Measurements from ENCODE around the gene PRIMPOL. TPM values are rescaled to one million over a fixed set of nuclear protein-coding genes. Genes with fewer than 3 reads are reported as not detected.

PRIMPOL gene
- total and polyA plus RNA-seq, 9 of the 15 experiments (the other 6 are each of a cell fraction or from before 2014, with no cell fraction given) = 11.0 to 32.0 (median 16.1) TPM

- TF ChIP-seq EZH2 (IDR thresholded peaks at IDR 0.05; ENCODE audit: borderline replicate concordance, low read depth, low read length) = no peak
- TF ChIP-seq KHSRP (IDR thresholded peaks at IDR 0.05) = no peak
- no peak for TF ChIP-seq ATF3 (IDR thresholded peaks at IDR 0.05)
- no peak for TF ChIP-seq ATF3 (CRISPR knock-in tag; conservative IDR thresholded peaks at IDR 0.05)
- no peak for TF ChIP-seq ZBTB43 (CRISPR knock-in tag; IDR thresholded peaks at IDR 0.05)
- no peak for TF ChIP-seq GABPB1 (CRISPR knock-in tag; IDR thresholded peaks at IDR 0.05)
These were observed 4.8 kb upstream of the PRIMPOL start (continued) for GRCh38 chr4:184644553-184645307.

GRCh38 chr4:184645904-184646610, 3.5 kb upstream of the PRIMPOL start:
- in situ Hi-C loops (cut with MboI) = no loop called here
- no peak for DNase-seq (ENCODE audit: extremely low read depth in 1 of 4, low spot score in 3 of 4)
- ATAC-seq = no peak
- ChIA-PET POLR2A (no interaction called here), CTCF (ENCODE audit: low intra/inter-chr PET ratio) (no interaction called here)
- H2AFZ ChIP-seq (ENCODE audit: low read depth, low read length) = no peak overlapping the region
- H3K4me3 ChIP-seq = no peak overlapping the region
- no TSS peak for BruUV-seq (replicated peaks)
- H3K36me3 ChIP-seq (ENCODE audit: control insufficient read depth, insufficient read depth, low read length) = peaks cover 49% of the 10 kb centered on the region
- H3K9me3 ChIP-seq (replicated peaks; ENCODE audit: control insufficient read depth, insufficient read depth, low read depth, low read length) = no peaks in the 10 kb centered on the region
- intact Hi-C loops (cut with micrococcal nuclease) = loop anchor here (5.0 to 10.0 kb wide), 2 partner anchors 359 to 384 kb away; no protein-coding TSS in a partner anchor
- H4K20me1 ChIP-seq (replicated peaks; ENCODE audit: control insufficient read depth, insufficient read depth, low read length) = peaks cover 7% of the 10 kb centered on the region; the same call in 1 of the 2 replicates
- H3K9me1 ChIP-seq (ENCODE audit: control insufficient read depth, insufficient read depth, low read length) = no peaks in the 10 kb centered on the region
- WGBS (ENCODE audit: insufficient coverage, low coverage, missing lambda C conversion rate) = 70% methylated on average over 6 of the region's 6 CpGs
- H3K9ac ChIP-seq (ENCODE audit: insufficient read depth in 1 of 2, low read depth in 2 of 2, low read length in 2 of 2) = no peak overlapping the region
- peak; percentile 32 for FAIRE-seq
- no peaks in the 10 kb centered on the region for H3K27me3 ChIP-seq (ENCODE audit: control insufficient read depth in 2 of 2, insufficient read depth in 2 of 2, low read length in 2 of 2)
- peaks cover 73% of the 10 kb centered on the region for H3K79me2 ChIP-seq (ENCODE audit: control insufficient read depth, insufficient read depth, low read length)
- H3K27ac ChIP-seq (ENCODE audit: extremely low read depth, low read depth, low read length) = no peak overlapping the region
- H3K4me2 ChIP-seq (ENCODE audit: insufficient read depth, low read length) = no peak overlapping the region
- peaks cover 17 to 19% of the 10 kb centered on the region in 2 experiments for H3K4me1 ChIP-seq (replicated peaks in 1 of 2; ENCODE audit: control insufficient read depth in 2 of 2, insufficient read depth in 2 of 2, low read length in 2 of 2)
- TF ChIP-seq CTCF (IDR thresholded peaks at IDR 0.05 in 2 of 3, conservative IDR thresholded peaks at IDR 0.05 in 1 of 3; ENCODE audit: insufficient read depth in 2 of 3, low read depth in 1 of 3, low read length in 3 of 3) (no peak), MEIS2 (IDR thresholded peaks at IDR 0.05; ENCODE audit: partially characterized antibody) (peak; percentile 25), E4F1 (CRISPR knock-in tag; IDR thresholded peaks at IDR 0.05; ENCODE audit: borderline replicate concordance) (no peak), TFAP4 (CRISPR knock-in tag; IDR thresholded peaks at IDR 0.05; ENCODE audit: borderline replicate concordance) (no peak), NCOA1 (IDR thresholded peaks at IDR 0.05; ENCODE audit: low read depth) (no peak)

Measured in K562 (cell line).